ENCODE data around the gene SYNGR1. TPM values are rescaled to one million over a fixed set of nuclear protein-coding genes. Genes with fewer than 3 reads are reported as not detected.

SYNGR1 gene
- total and polyA plus RNA-seq, 9 donors, result 13.1 to 104 (median 74.7) TPM

DNA sequence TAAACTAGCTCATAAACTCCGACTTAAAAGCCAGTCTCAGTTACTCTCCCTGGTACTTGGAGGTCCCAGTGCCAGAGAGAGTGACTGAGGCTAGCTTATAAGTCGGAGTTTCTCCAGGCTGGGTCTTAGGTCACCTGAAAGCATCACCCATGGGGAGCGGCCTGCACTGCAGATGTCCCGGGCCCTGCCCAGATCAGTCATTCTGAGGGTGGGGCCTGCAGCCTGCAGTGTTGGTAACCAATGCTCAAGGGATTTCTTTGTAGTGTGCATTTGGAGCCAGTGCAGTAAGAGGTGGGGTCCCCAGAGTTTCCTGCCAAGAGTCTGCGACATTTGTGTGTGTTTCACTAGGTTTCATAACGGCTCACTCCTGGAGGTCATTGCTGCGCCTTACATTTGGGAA, 64.6 kb downstream of the SYNGR1 start:
- H3K27me3 ChIP-seq, result no peaks in the 10 kb centered on the region
- H3K27ac ChIP-seq, result no peak overlapping the region
- 88 to 93% (median 89%) methylated on average over 7 of the region's 7 CpGs for WGBS, 3 donors
- TF ChIP-seq POLR2A (IDR thresholded peaks at IDR 0.05) (no peak), EP300 (IDR thresholded peaks at IDR 0.05) (no peak)
- TF ChIP-seq, protein P1, sequence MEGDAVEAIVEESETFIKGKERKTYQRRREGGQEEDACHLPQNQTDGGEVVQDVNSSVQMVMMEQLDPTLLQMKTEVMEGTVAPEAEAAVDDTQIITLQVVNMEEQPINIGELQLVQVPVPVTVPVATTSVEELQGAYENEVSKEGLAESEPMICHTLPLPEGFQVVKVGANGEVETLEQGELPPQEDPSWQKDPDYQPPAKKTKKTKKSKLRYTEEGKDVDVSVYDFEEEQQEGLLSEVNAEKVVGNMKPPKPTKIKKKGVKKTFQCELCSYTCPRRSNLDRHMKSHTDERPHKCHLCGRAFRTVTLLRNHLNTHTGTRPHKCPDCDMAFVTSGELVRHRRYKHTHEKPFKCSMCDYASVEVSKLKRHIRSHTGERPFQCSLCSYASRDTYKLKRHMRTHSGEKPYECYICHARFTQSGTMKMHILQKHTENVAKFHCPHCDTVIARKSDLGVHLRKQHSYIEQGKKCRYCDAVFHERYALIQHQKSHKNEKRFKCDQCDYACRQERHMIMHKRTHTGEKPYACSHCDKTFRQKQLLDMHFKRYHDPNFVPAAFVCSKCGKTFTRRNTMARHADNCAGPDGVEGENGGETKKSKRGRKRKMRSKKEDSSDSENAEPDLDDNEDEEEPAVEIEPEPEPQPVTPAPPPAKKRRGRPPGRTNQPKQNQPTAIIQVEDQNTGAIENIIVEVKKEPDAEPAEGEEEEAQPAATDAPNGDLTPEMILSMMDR (IDR thresholded peaks at IDR 0.05), result no peak
- no peaks in the 10 kb centered on the region for H3K4me1 ChIP-seq (ENCODE audit: insufficient read depth)
- intact Hi-C loops (cut with DNase I), result no loop called here
- H3K36me3 ChIP-seq, result no peaks in the 10 kb centered on the region
- no peak for DNase-seq
- no peaks in the 10 kb centered on the region for H3K9me3 ChIP-seq
- H3K4me3 ChIP-seq, result no peak overlapping the region

- no peak for DNase-seq
- Histone ChIP-seq H3K36me3 (no peaks in the 10 kb centered on the region), H3K4me1 (ENCODE audit: insufficient read depth) (no peaks in the 10 kb centered on the region)
These were observed 65.1 kb downstream of the SYNGR1 start for GRCh38 chr22:39414886-39415285.

DNA sequence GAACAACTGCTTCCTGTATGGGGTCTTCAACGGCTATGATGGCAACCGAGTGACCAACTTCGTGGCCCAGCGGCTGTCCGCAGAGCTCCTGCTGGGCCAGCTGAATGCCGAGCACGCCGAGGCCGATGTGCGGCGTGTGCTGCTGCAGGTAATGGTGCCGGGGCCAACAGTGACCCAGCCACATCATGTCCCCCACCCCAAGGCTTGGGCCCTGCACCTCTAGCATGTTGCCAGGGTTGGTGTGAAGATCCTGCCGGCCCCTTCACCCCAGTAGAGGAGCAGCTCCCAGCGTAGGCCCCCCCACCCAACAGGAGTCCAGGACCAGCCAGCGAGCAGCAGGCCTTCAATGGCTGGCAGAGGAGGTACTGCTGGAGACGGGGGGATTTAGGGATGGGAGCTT, 65.7 kb downstream of the SYNGR1 start:
- Histone ChIP-seq H3K9me3 (no peaks in the 10 kb centered on the region), H3K27me3 (no peaks in the 10 kb centered on the region), H3K36me3 (no peaks in the 10 kb centered on the region), H3K27ac (no peak overlapping the region), H3K4me3 (no peak overlapping the region), H3K4me1 (ENCODE audit: insufficient read depth) (no peaks in the 10 kb centered on the region)
- 91 to 95% (median 93%) methylated on average over 15 to 16 of the region's 16 CpGs for WGBS, 3 donors
- TF ChIP-seq EP300 (IDR thresholded peaks at IDR 0.05) (no peak), POLR2A (IDR thresholded peaks at IDR 0.05) (no peak)
- TF ChIP-seq, protein P1 (IDR thresholded peaks at IDR 0.05), result no peak
- intact Hi-C loops (cut with DNase I), result no loop called here
- DNase-seq, result no peak

More at GRCh38 chr22:39414886-39415285, 65.1 kb downstream of the SYNGR1 start:
- WGBS, 3 donors, result 85 to 88% (median 87%) methylated on average over 11 of the region's 11 CpGs
- Histone ChIP-seq H3K4me3 (no peak overlapping the region), H3K27me3 (no peaks in the 10 kb centered on the region), H3K9me3 (no peaks in the 10 kb centered on the region), H3K27ac (no peak overlapping the region)
- TF ChIP-seq EP300 (IDR thresholded peaks at IDR 0.05), result no peak
- no peak for TF ChIP-seq POLR2A (IDR thresholded peaks at IDR 0.05)
- TF ChIP-seq, protein P1 (IDR thresholded peaks at IDR 0.05), result no peak
- intact Hi-C loops (cut with DNase I), result no loop called here

GRCh38 chr22:39416319-39416718, 66.5 kb downstream of the SYNGR1 start:
- Histone ChIP-seq H3K4me1 (ENCODE audit: insufficient read depth) (no peaks in the 10 kb centered on the region), H3K27me3 (no peaks in the 10 kb centered on the region), H3K9me3 (no peaks in the 10 kb centered on the region), H3K36me3 (no peaks in the 10 kb centered on the region), H3K27ac (no peak overlapping the region), H3K4me3 (no peak overlapping the region)
- DNase-seq, result no peak
- WGBS, 3 donors, result 68 to 84% (median 75%) methylated on average over 7 of the region's 7 CpGs
- TF ChIP-seq POLR2A (IDR thresholded peaks at IDR 0.05) (no peak), EP300 (IDR thresholded peaks at IDR 0.05) (no peak)
- TF ChIP-seq, protein P1 (IDR thresholded peaks at IDR 0.05), result no peak
- intact Hi-C loops (cut with DNase I), result no loop called here
